SK-N-MC (cell line): ENCODE results near the gene PSMB3.
A peak's percentile ranks its signal among the peaks of the same experiment; 100 is the strongest.

Experiments used
- DNase-seq: peaks from one replicate; pipeline ENCODE4 v3.0.0-alpha.2; 2011; ENCODE audit warnings: low read depth, low spot score
- H3K27ac ChIP-seq: fragments of 200-600 bp; sonication (generic); 2 replicates; pipeline ENCODE4 v1.5.1; 2016; ENCODE audit warnings: mixed run types
- H3K36me3 ChIP-seq: fragments of 200-600 bp; sonication (generic); 2 replicates; pipeline ENCODE4 v1.6.1; 2017; ENCODE audit warnings: antibody characterized with exemption, low read length, mixed read lengths; ENCODE audit not compliant: insufficient read depth
- H3K4me3 ChIP-seq: fragments of 200-600 bp; sonication (generic); 2 replicates; pipeline ENCODE4 v1.5.1; 2016
- H3K9ac ChIP-seq: fragments of 200-600 bp; sonication (generic); 2 replicates; pipeline ENCODE4 v1.8.0; 2017; ENCODE audit warnings: mixed run types, mixed read lengths; ENCODE audit not compliant: insufficient read length
- H3K9me3 ChIP-seq: fragments of 200-600 bp; sonication (generic); 2 replicates; pipeline ENCODE4 v1.6.1; 2017; ENCODE audit warnings: low read depth, mild to moderate bottlenecking, antibody characterized with exemption, low read length, moderate library complexity, mixed read lengths
- EZH2 ChIP-seq: fragments of 200-600 bp; sonication (generic); IDR thresholded peaks from one replicate; pipeline ENCODE4 v1.6.1; 2017; ENCODE audit warnings: antibody characterized with exemption
- FOXP2 ChIP-seq: optimal IDR thresholded peaks from 2 replicates; pipeline ENCODE3; 2011; ENCODE audit warnings: mild to moderate bottlenecking, moderate library complexity; ENCODE audit not compliant: insufficient read depth; ENCODE audit errors: extremely low read length, control extremely low read depth
- POLR2AphosphoS5 ChIP-seq: IDR thresholded peaks from 2 replicates; pipeline ENCODE4 v1.6.1; 2012; ENCODE audit warnings: mild to moderate bottlenecking, low read depth, low read length, borderline replicate concordance

Gene PSMB3

GRCh38 chr17:38729886-38730525 lies 22.5 kb upstream of the PSMB3 start, which contains the start of gene CISD3:
Gene CISD3 (plus strand): TSS chr17:38730341. CDS start chr17:38730359, 18 bp downstream.
- peaks cover 12% of the 10 kb centered on the region; the same call in 1 of the 2 replicates for H3K36me3 ChIP-seq
- peak within 1 kb of the TSS; percentile 75 for H3K9ac ChIP-seq
- TF ChIP-seq EZH2: no peak
- peak within 1 kb of the TSS; percentile 81 for H3K4me3 ChIP-seq
- H3K27ac ChIP-seq: peak within 1 kb of the TSS; percentile 70
- DNase-seq: no peak
- H3K9me3 ChIP-seq: no peaks in the 10 kb centered on the region

- H3K36me3 ChIP-seq: peaks cover 19% of the 10 kb centered on the region
- peak overlapping the region; percentile 81 for H3K4me3 ChIP-seq
- TF ChIP-seq POLR2AphosphoS5: no peak
- H3K9ac ChIP-seq: peak overlapping the region; percentile 75
- H3K9me3 ChIP-seq: no peaks in the 10 kb centered on the region
- no peak for DNase-seq
- H3K27ac ChIP-seq: peak overlapping the region; percentile 70
Observed at GRCh38 chr17:38730526-38731379, 21.8 kb upstream of the PSMB3 start.

- H3K4me3 ChIP-seq: peak overlapping the region; percentile 81
- H3K27ac ChIP-seq: peak overlapping the region; percentile 66
- peak overlapping the region; percentile 32 for H3K9ac ChIP-seq
- H3K36me3 ChIP-seq: peaks cover 22% of the 10 kb centered on the region
- DNase-seq: no peak
- TF ChIP-seq POLR2AphosphoS5: no peak
- TF ChIP-seq FOXP2: no peak
- no peak for TF ChIP-seq EZH2
- no peaks in the 10 kb centered on the region for H3K9me3 ChIP-seq
Observed at GRCh38 chr17:38731526-38732294, 20.8 kb upstream of the PSMB3 start.

GRCh38 chr17:38732376-38733281 lies 19.9 kb upstream of the PSMB3 start:
- Histone ChIP-seq H3K27ac (peak overlapping the region; percentile 66), H3K4me3 (no peak overlapping the region), H3K9ac (no peak overlapping the region), H3K9me3 (no peaks in the 10 kb centered on the region), H3K36me3 (peaks cover 25% of the 10 kb centered on the region)
- TF ChIP-seq FOXP2 (no peak), EZH2 (no peak), POLR2AphosphoS5 (no peak)
- no peak for DNase-seq

- no peak overlapping the region for H3K27ac ChIP-seq
- no peak overlapping the region for H3K9ac ChIP-seq
- no peaks in the 10 kb centered on the region for H3K9me3 ChIP-seq
- no peak for TF ChIP-seq EZH2
- peaks cover 32% of the 10 kb centered on the region for H3K36me3 ChIP-seq
- no peak for DNase-seq
- no peak overlapping the region for H3K4me3 ChIP-seq
Observed at GRCh38 chr17:38733282-38733981, 19.1 kb upstream of the PSMB3 start.

- Histone ChIP-seq H3K27ac (no peak overlapping the region), H3K36me3 (peaks cover 40% of the 10 kb centered on the region), H3K4me3 (no peak overlapping the region), H3K9me3 (no peaks in the 10 kb centered on the region), H3K9ac (no peak overlapping the region)
- DNase-seq: no peak
- TF ChIP-seq EZH2 (no peak), POLR2AphosphoS5 (no peak; the same call in 1 of the 2 replicates), FOXP2 (no peak)
Observed at GRCh38 chr17:38733982-38734973, 18.3 kb upstream of the PSMB3 start.
